GM13977 (cell line): ENCODE data around the gene ECSCR.

Experiments
- DNase-seq: peaks from one replicate; pipeline ENCODE4 v3.0.0; 2012; ENCODE audit warnings: low spot score
- CTCF ChIP-seq: IDR thresholded peaks from 2 replicates; pipeline ENCODE4 v1.5.1; 2012; ENCODE audit warnings: mild to moderate bottlenecking, control low read depth; ENCODE audit not compliant: insufficient read depth; ENCODE audit errors: extremely low read depth, missing control alignments
- in situ Hi-C: fragments of 300-500 bp; cut with MboI; formaldehyde crosslinking; loops from one replicate; pipeline ENCODE4 v1.12.0; 2022; ENCODE audit warnings: low sequenced_read_pairs, low pct_unique_long_range_greater_than_20kb, mixed read lengths, inconsistent platforms; ENCODE audit not compliant: unreplicated experiment

ECSCR gene

GRCh38 chr5:139408191-139408590, 54.4 kb downstream of the ECSCR start:
- in situ Hi-C loops = no loop called here
- TF ChIP-seq CTCF = no peak
- no peak for DNase-seq

GRCh38 chr5:139407517-139407916, 55.0 kb downstream of the ECSCR start:
- peak; percentile 25 for DNase-seq
- in situ Hi-C loops = no loop called here
- no peak for TF ChIP-seq CTCF

- no peak for TF ChIP-seq CTCF
- in situ Hi-C loops = no loop called here
- no peak for DNase-seq
Observed at GRCh38 chr5:139406963-139407362, 55.6 kb downstream of the ECSCR start.

- no peak for TF ChIP-seq CTCF
- DNase-seq = no peak
- in situ Hi-C loops = no loop called here
Observed at GRCh38 chr5:139404484-139404840, 58.1 kb downstream of the ECSCR start.

- DNase-seq = peak; percentile 93
- in situ Hi-C loops = no loop called here
- TF ChIP-seq CTCF = no peak
Observed at GRCh38 chr5:139403787-139404483, 58.6 kb downstream of the ECSCR start, which contains the start of gene SPATA24. TSS of gene SPATA24 (minus strand) at chr5:139404089. CDS start at chr5:139404060, 29 bp downstream.

GRCh38 chr5:139403418-139403786, 59.1 kb downstream of the ECSCR start:
- no peak for DNase-seq
- in situ Hi-C loops = no loop called here
- TF ChIP-seq CTCF = no peak
